Tibial nerve (tissue), 3 donors: Measurements from ENCODE around the gene POMC.

Source experiments
- POLR2A ChIP-seq, 2 donors: fragments of 450-650 bp; IDR thresholded peaks; one replicate each; pipeline ENCODE4 v1.6.1; 2017; ENCODE audit warnings: antibody characterized with exemption in 2 of 2, mild to moderate bottlenecking in 2 of 2, moderate library complexity in 2 of 2
- TF ChIP-seq, protein P1 (sequence below), 5 experiments: fragments of 200-600 bp in 3 of 5; fragments of 450-650 bp in 2 of 5; sonication (generic) in 3 of 5; IDR thresholded peaks; one replicate each; pipeline ENCODE4 v1.5.1; 2016 to 2019; ENCODE audit warnings: antibody characterized with exemption in 5 of 5, mild to moderate bottlenecking in 3 of 5, moderate library complexity in 2 of 5

DNA sequence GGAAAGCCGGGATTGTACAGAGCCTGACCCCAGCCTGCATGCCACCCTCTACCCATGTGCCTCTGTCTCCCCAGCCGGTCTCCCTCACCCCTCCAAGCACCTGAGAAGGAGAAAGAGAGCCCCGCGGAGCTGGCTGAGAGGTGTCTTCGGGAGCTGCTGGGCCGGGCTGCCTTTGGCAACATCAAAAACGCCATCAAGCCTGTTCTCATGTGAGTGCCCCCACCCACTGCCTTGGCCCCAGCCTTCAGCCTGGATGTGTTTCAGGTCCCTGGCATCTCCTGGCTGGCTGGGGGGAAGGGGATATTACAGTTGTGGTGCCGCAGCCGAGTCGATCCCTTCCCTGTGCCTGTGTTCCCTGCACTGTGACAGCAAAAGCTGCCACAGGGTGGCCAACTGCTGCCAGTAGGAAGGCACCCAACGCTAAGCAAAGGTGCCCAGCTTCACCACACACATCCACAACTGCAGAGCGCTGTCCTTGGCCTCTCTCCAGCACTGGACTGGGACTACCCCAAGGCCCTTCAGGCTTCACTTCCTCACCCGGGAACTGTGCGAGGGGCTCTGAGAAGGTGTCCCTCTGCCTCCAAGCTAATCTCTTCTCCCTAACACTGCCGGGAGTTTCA lies 38.4 kb downstream of the POMC start:
- TF ChIP-seq, protein P1, sequence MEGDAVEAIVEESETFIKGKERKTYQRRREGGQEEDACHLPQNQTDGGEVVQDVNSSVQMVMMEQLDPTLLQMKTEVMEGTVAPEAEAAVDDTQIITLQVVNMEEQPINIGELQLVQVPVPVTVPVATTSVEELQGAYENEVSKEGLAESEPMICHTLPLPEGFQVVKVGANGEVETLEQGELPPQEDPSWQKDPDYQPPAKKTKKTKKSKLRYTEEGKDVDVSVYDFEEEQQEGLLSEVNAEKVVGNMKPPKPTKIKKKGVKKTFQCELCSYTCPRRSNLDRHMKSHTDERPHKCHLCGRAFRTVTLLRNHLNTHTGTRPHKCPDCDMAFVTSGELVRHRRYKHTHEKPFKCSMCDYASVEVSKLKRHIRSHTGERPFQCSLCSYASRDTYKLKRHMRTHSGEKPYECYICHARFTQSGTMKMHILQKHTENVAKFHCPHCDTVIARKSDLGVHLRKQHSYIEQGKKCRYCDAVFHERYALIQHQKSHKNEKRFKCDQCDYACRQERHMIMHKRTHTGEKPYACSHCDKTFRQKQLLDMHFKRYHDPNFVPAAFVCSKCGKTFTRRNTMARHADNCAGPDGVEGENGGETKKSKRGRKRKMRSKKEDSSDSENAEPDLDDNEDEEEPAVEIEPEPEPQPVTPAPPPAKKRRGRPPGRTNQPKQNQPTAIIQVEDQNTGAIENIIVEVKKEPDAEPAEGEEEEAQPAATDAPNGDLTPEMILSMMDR (IDR thresholded peaks at IDR 0.05) = peak in 2 of 5 experiments; percentile 12 to 19
- no peak for TF ChIP-seq POLR2A (IDR thresholded peaks at IDR 0.05)
